ENCODE measurements around the gene SND1. TPM values are rescaled to one million over a fixed set of nuclear protein-coding genes. Genes with fewer than 3 reads are reported as not detected.

The SND1 gene
- total RNA-seq, 1 experiment from 2014 or later: 139 TPM

- H3K4me1 ChIP-seq (ENCODE audit: insufficient read depth, low read length): peaks cover 59% of the 10 kb centered on the region
- H3F3A ChIP-seq (ENCODE audit: low read length, unreplicated experiment): peaks cover 8% of the 10 kb centered on the region
- H3K9ac ChIP-seq (ENCODE audit: low read length): peak overlapping the region; percentile 35; the same call in 1 of the 2 replicates
- peak overlapping the region; percentile 92 for H3K27ac ChIP-seq (ENCODE audit: low read length)
- CTCF ChIA-PET: no interaction called here
- no peaks in the 10 kb centered on the region for H3K27me3 ChIP-seq (ENCODE audit: low read length)
- no TSS peak for BruUV-seq (replicated peaks)
- H3K4me3 ChIP-seq (ENCODE audit: low read length): no peak overlapping the region
- ATAC-seq (no peak), DNase-seq (no peak)
- no peak overlapping the region for H2AFZ ChIP-seq (ENCODE audit: low read length)
- H4K20me1 ChIP-seq (ENCODE audit: low read length): no peaks in the 10 kb centered on the region
- POLR2A ChIA-PET (ENCODE audit: unreplicated experiment): interaction anchor here (0.7 kb wide), 1 partner anchor 585 kb away, joined by 3 read pairs; no protein-coding TSS in a partner anchor
- intact Hi-C loops (cut with micrococcal nuclease): no loop called here
- no peak overlapping the region for H3K4me2 ChIP-seq (ENCODE audit: low read length)
- no peaks in the 10 kb centered on the region for H3K79me2 ChIP-seq (ENCODE audit: low read length)
- no peak for TF ChIP-seq EZH2 (IDR thresholded peaks at IDR 0.05; ENCODE audit: low read length, unreplicated experiment)
- no peak for TF ChIP-seq CTCF (conservative IDR thresholded peaks at IDR 0.05; ENCODE audit: low read depth, low read length)
- TF ChIP-seq EZH2phosphoT487 (IDR thresholded peaks at IDR 0.05; ENCODE audit: borderline replicate concordance, low read length): no peak
- H3K9me3 ChIP-seq (ENCODE audit: low read length): no peaks in the 10 kb centered on the region
- 0 out of 2 replicates have a peak, but pooled peaks cover 11% of the 10 kb centered on the region for H3K36me3 ChIP-seq (ENCODE audit: low read depth, low read length)
- H3K9me2 ChIP-seq (replicated peaks; ENCODE audit: low read length): no peaks in the 10 kb centered on the region
Measured at GRCh38 chr7:128026551-128026950, 374.6 kb downstream of the SND1 start.

- Histone ChIP-seq H3K36me3 (ENCODE audit: low read depth, low read length) (0 out of 2 replicates have a peak, but pooled peaks cover 11% of the 10 kb centered on the region), H3K79me2 (ENCODE audit: low read length) (no peaks in the 10 kb centered on the region), H3K27me3 (ENCODE audit: low read length) (no peaks in the 10 kb centered on the region), H3K9me3 (ENCODE audit: low read length) (no peaks in the 10 kb centered on the region), H3K27ac (ENCODE audit: low read length) (peak overlapping the region; percentile 92), H3K9me2 (replicated peaks; ENCODE audit: low read length) (no peaks in the 10 kb centered on the region), H3K9ac (ENCODE audit: low read length) (peak overlapping the region; percentile 60), H2AFZ (ENCODE audit: low read length) (no peak overlapping the region), H3K4me3 (ENCODE audit: low read length) (no peak overlapping the region), H3F3A (ENCODE audit: low read length, unreplicated experiment) (peaks cover 4% of the 10 kb centered on the region), H4K20me1 (ENCODE audit: low read length) (no peaks in the 10 kb centered on the region), H3K4me2 (ENCODE audit: low read length) (peak overlapping the region; percentile 48), H3K4me1 (ENCODE audit: insufficient read depth, low read length) (peaks cover 49% of the 10 kb centered on the region)
- CTCF ChIA-PET: interaction anchor here (0.6 kb wide), 1 partner anchor 182 kb away, joined by 15 read pairs; no protein-coding TSS in a partner anchor
- BruUV-seq (replicated peaks): no TSS peak
- POLR2A ChIA-PET (ENCODE audit: unreplicated experiment): no interaction called here
- intact Hi-C loops (cut with micrococcal nuclease): no loop called here
- DNase-seq: peak; percentile 55
- TF ChIP-seq EZH2 (IDR thresholded peaks at IDR 0.05; ENCODE audit: low read length, unreplicated experiment) (no peak), CTCF (conservative IDR thresholded peaks at IDR 0.05; ENCODE audit: low read depth, low read length) (no peak), EZH2phosphoT487 (IDR thresholded peaks at IDR 0.05; ENCODE audit: borderline replicate concordance, low read length) (no peak)
- ATAC-seq: peak; percentile 43
Measured at GRCh38 chr7:128027485-128027980, 375.5 kb downstream of the SND1 start.

GRCh38 chr7:128029405-128029995 lies 377.5 kb downstream of the SND1 start:
- Histone ChIP-seq H3K9ac (ENCODE audit: low read length) (no peak overlapping the region), H3K4me2 (ENCODE audit: low read length) (no peak overlapping the region), H3F3A (ENCODE audit: low read length, unreplicated experiment) (no peaks in the 10 kb centered on the region), H4K20me1 (ENCODE audit: low read length) (no peaks in the 10 kb centered on the region), H3K79me2 (ENCODE audit: low read length) (no peaks in the 10 kb centered on the region), H2AFZ (ENCODE audit: low read length) (no peak overlapping the region), H3K9me2 (replicated peaks; ENCODE audit: low read length) (no peaks in the 10 kb centered on the region), H3K27me3 (ENCODE audit: low read length) (no peaks in the 10 kb centered on the region), H3K4me1 (ENCODE audit: insufficient read depth, low read length) (peaks cover 29% of the 10 kb centered on the region), H3K9me3 (ENCODE audit: low read length) (no peaks in the 10 kb centered on the region), H3K4me3 (ENCODE audit: low read length) (no peak overlapping the region), H3K36me3 (ENCODE audit: low read depth, low read length) (0 out of 2 replicates have a peak, but pooled peaks cover 9% of the 10 kb centered on the region), H3K27ac (ENCODE audit: low read length) (no peak overlapping the region)
- intact Hi-C loops (cut with micrococcal nuclease): no loop called here
- ChIA-PET POLR2A (ENCODE audit: unreplicated experiment) (no interaction called here), CTCF (no interaction called here)
- no peak for TF ChIP-seq EZH2 (IDR thresholded peaks at IDR 0.05; ENCODE audit: low read length, unreplicated experiment)
- no peak for TF ChIP-seq CTCF (conservative IDR thresholded peaks at IDR 0.05; ENCODE audit: low read depth, low read length)
- TF ChIP-seq EZH2phosphoT487 (IDR thresholded peaks at IDR 0.05; ENCODE audit: borderline replicate concordance, low read length): no peak
- ATAC-seq (no peak), DNase-seq (no peak)
- BruUV-seq (replicated peaks): no TSS peak

All from PC-3 (cell line).